ENCODE measurements around the gene SCMH1. TPM values are rescaled to one million over a fixed set of nuclear protein-coding genes. Genes with fewer than 3 reads are reported as not detected.

Gene SCMH1
- total and polyA plus RNA-seq, 2 donors (not counting 3 experiments of a cell fraction or from before 2014, with no cell fraction given): 39.9 to 40.7 TPM

GRCh38 chr1:41051022-41051421 is 191.1 kb downstream of the SCMH1 start:
- Histone ChIP-seq H3K9me3 (replicated peaks; ENCODE audit: control insufficient read depth, insufficient read depth, low read length) (no peaks in the 10 kb centered on the region), H2AFZ (ENCODE audit: low read depth, low read length) (no peak overlapping the region), H3K9me1 (replicated peaks; ENCODE audit: control insufficient read depth, extremely low read depth, insufficient read depth, low read length) (no peaks in the 10 kb centered on the region), H3K36me3 (ENCODE audit: control insufficient read depth in 2 of 2, extremely low read depth in 1 of 2, insufficient read depth in 2 of 2, low read length in 2 of 2) (peaks cover 0 to 8% of the 10 kb centered on the region in 2 experiments), H4K20me1 (replicated peaks; ENCODE audit: control insufficient read depth, extremely low read depth, insufficient read depth, low read length) (no peaks in the 10 kb centered on the region), H3K9ac (replicated peaks; ENCODE audit: extremely low read depth, insufficient read depth, low read length) (no peak overlapping the region), H3K4me2 (ENCODE audit: insufficient read depth, low read length) (no peak overlapping the region), H3K79me2 (ENCODE audit: control insufficient read depth, insufficient read depth, low read length) (no peaks in the 10 kb centered on the region), H3K27ac (ENCODE audit: insufficient read depth, low read depth, low read length) (no peak overlapping the region), H3K27me3 (ENCODE audit: control insufficient read depth in 2 of 2, insufficient read depth in 2 of 2, low read length in 2 of 2) (no peaks in the 10 kb centered on the region), H3K4me1 (ENCODE audit: control insufficient read depth, extremely low read depth, insufficient read depth, low read length) (peaks cover 13% of the 10 kb centered on the region), H3K4me3 (replicated peaks in 1 of 3; ENCODE audit: insufficient read depth in 1 of 3, low read depth in 1 of 3, low read length in 3 of 3) (no peak overlapping the region)
- intact Hi-C loops (cut with micrococcal nuclease) (no loop called here), dilution Hi-C loops (cut with MboI; ENCODE audit: extremely low pct_ligation_motif_present, low sequenced_read_pairs) (no loop called here)
- POLR2A ChIA-PET: no interaction called here
- FAIRE-seq (peak; percentile 40), DNase-seq (ENCODE audit: low read depth, low spot score) (peak; percentile 45)
- CTCF ChIA-PET: interaction anchor here (0.9 to 1.7 kb wide), 2 partner anchors 10 to 11 kb away, joined by 3 read pairs; no protein-coding TSS in a partner anchor
- TF ChIP-seq POLR2A (IDR thresholded peaks at IDR 0.05; ENCODE audit: low read depth, low read length) (no peak), EZH2 (IDR thresholded peaks at IDR 0.05; ENCODE audit: borderline replicate concordance, low read depth, low read length, severe bottlenecking) (no peak), CTCF (IDR thresholded peaks at IDR 0.05; ENCODE audit: extremely low read depth in 1 of 2, insufficient read depth in 1 of 2, low read depth in 1 of 2, low read length in 2 of 2) (no peak), FOS (IDR thresholded peaks at IDR 0.05; ENCODE audit: borderline replicate concordance, insufficient read depth, low read length) (no peak), GATA2 (IDR thresholded peaks at IDR 0.05; ENCODE audit: insufficient read depth, insufficient read length, low read depth, low read length) (no peak), MYC (IDR thresholded peaks at IDR 0.05; ENCODE audit: low read depth, low read length) (no peak), JUN (IDR thresholded peaks at IDR 0.05; ENCODE audit: borderline replicate concordance, insufficient read depth, insufficient read length, low read depth) (no peak), MAX (IDR thresholded peaks at IDR 0.05; ENCODE audit: insufficient read depth, insufficient read length) (no peak), POLR2AphosphoS5 (IDR thresholded peaks at IDR 0.05; ENCODE audit: insufficient read depth, low read depth, low read length) (no peak)
- no TSS peak for BruUV-seq (replicated peaks)

All from endothelial cell of umbilical vein (primary cell).